Caco-2 (cell line): ENCODE data around the gene UBE2Q1. TPM values are rescaled to one million over a fixed set of nuclear protein-coding genes. Genes with fewer than 3 reads are reported as not detected.

Experiments
- BruUV-seq: library from RNA; stranded (reverse); fragments of 400-500 nt; replicated peaks from 2 replicates; lab custom pipeline; 2021; lab: Mats Ljungman, UMichigan
- CTCF ChIA-PET: fragments of 300-600 bp; sonication (Branson Sonifier 250); formaldehyde crosslinking; loops from one replicate; lab custom pipeline; 2022; ENCODE audit warnings: antibody characterized with exemption; lab: Charles Lee
- POLR2A ChIA-PET: fragments of 300-600 bp; sonication (Branson Sonifier 250); formaldehyde crosslinking; loops from one replicate; lab custom pipeline; 2022; ENCODE audit warnings: antibody characterized with exemption; lab: Charles Lee
- DNase-seq, 2 experiments: peaks; one replicate each; pipeline versions ENCODE4 v3.0.0 to v3.0.0-alpha.2; 2020 to 2022
- H3K27me3 ChIP-seq: replicated peaks from 2 replicates; pipeline ENCODE4 v1.6.0; 2011; ENCODE audit warnings: low read length; ENCODE audit not compliant: control insufficient read depth, insufficient read depth
- H3K36me3 ChIP-seq: 2 replicates; pipeline ENCODE4 v1.5.1; 2011; ENCODE audit warnings: low read length; ENCODE audit not compliant: control insufficient read depth, insufficient read depth
- H3K4me1 ChIP-seq: fragments of 250-450 bp; sonication (Bioruptor Pico); 2 replicates; pipeline ENCODE4 v1.5.1; 2020; ENCODE audit warnings: mild to moderate bottlenecking
- H3K4me3 ChIP-seq: 2 replicates; pipeline ENCODE4 v1.5.1; 2011; ENCODE audit warnings: low read depth, mild to moderate bottlenecking, control low read depth, low read length
- H3K9me3 ChIP-seq: fragments of 250-450 bp; sonication (Bioruptor Pico); 2 replicates; pipeline ENCODE4 v1.5.1; 2020; ENCODE audit warnings: mild to moderate bottlenecking, moderate library complexity
- H3K27ac Mint-ChIP-seq: one replicate; pipeline ENCODE4 v1.8.0; 2022; ENCODE audit warnings: mixed read lengths; ENCODE audit not compliant: unreplicated experiment
- H3K27me3 Mint-ChIP-seq: one replicate; pipeline ENCODE4 v1.8.0; 2022; ENCODE audit warnings: mixed read lengths; ENCODE audit not compliant: insufficient read depth, unreplicated experiment
- H3K36me3 Mint-ChIP-seq: one replicate; pipeline ENCODE4 v1.8.0; 2022; ENCODE audit warnings: mild to moderate bottlenecking, mixed read lengths; ENCODE audit not compliant: insufficient read depth, unreplicated experiment
- H3K4me1 Mint-ChIP-seq: one replicate; pipeline ENCODE4 v1.8.0; 2022; ENCODE audit warnings: low read depth, mixed read lengths; ENCODE audit not compliant: unreplicated experiment
- H3K4me3 Mint-ChIP-seq: one replicate; pipeline ENCODE4 v1.8.0; 2022; ENCODE audit warnings: mild to moderate bottlenecking, moderate library complexity, mixed read lengths; ENCODE audit not compliant: unreplicated experiment
- H3K9me3 Mint-ChIP-seq: one replicate; pipeline ENCODE4 v1.8.0; 2022; ENCODE audit warnings: mixed read lengths; ENCODE audit not compliant: unreplicated experiment
- CTCF ChIP-seq, 2 experiments: fragments of 200-600 bp in 1 of 2; IDR thresholded peaks; 1 replicate in 1 of 2; 2 replicates in 1 of 2; pipeline versions ENCODE4 v1.5.1 to v1.8.0; 2011 to 2022; ENCODE audit warnings: antibody characterized with exemption in 1 of 2, control low read depth in 1 of 2, inconsistent platforms in 1 of 2, low read depth in 1 of 2, low read length in 1 of 2, mild to moderate bottlenecking in 1 of 2, moderate library complexity in 1 of 2; ENCODE audit not compliant: insufficient read depth in 1 of 2, severe bottlenecking in 1 of 2, unreplicated experiment in 1 of 2
- intact Hi-C: fragments of 100-400 bp; cut with micrococcal nuclease; formaldehyde crosslinking; loops from one replicate; pipeline ENCODE4 v1.10.0; 2022; ENCODE audit not compliant: unreplicated experiment
- total RNA-seq: library from RNA; stranded (reverse); gene quantifications from 2 replicates; pipeline ENCODE4 v1.2.3, GENCODE V29; 2022

UBE2Q1 gene
- total RNA-seq, 1 experiment from 2014 or later: 93.2 TPM

- Histone ChIP-seq H3K27me3 (no peaks in the 10 kb centered on the region), H3K9me3 (no peaks in the 10 kb centered on the region), H3K36me3 (0 out of 2 replicates have a peak, but pooled peaks cover 1% of the 10 kb centered on the region), H3K4me1 (no peaks in the 10 kb centered on the region), H3K4me3 (no peak overlapping the region)
- Mint-ChIP-seq H3K9me3 (no peaks in the 10 kb centered on the region), H3K36me3 (peaks cover 65% of the 10 kb centered on the region), H3K4me3 (no peak overlapping the region), H3K27ac (no peak overlapping the region), H3K4me1 (peaks cover 12% of the 10 kb centered on the region), H3K27me3 (no peaks in the 10 kb centered on the region)
- no peak for DNase-seq
- no TSS peak for BruUV-seq
- CTCF ChIA-PET: interaction anchor here (2.6 kb wide), 1 partner anchor 18 kb away, joined by 9 read pairs; no protein-coding TSS in a partner anchor
- no peak for TF ChIP-seq CTCF (IDR thresholded peaks at IDR 0.05; ENCODE audit: insufficient read depth in 1 of 2, low read depth in 1 of 2, low read length in 1 of 2, severe bottlenecking in 1 of 2, unreplicated experiment in 1 of 2)
- intact Hi-C loops: no loop called here
- POLR2A ChIA-PET: no interaction called here
These were observed 19.6 kb upstream of the UBE2Q1 start for GRCh38 chr1:154578058-154578418.

GRCh38 chr1:154577346-154578057 lies 19.0 kb upstream of the UBE2Q1 start:
- Mint-ChIP-seq H3K27ac (no peak overlapping the region), H3K4me3 (no peak overlapping the region), H3K9me3 (no peaks in the 10 kb centered on the region), H3K36me3 (peaks cover 62% of the 10 kb centered on the region), H3K4me1 (peaks cover 12% of the 10 kb centered on the region), H3K27me3 (no peaks in the 10 kb centered on the region)
- DNase-seq: no peak
- CTCF ChIA-PET: interaction anchor here (2.6 kb wide), 1 partner anchor 18 kb away, joined by 9 read pairs; no protein-coding TSS in a partner anchor
- POLR2A ChIA-PET: no interaction called here
- BruUV-seq: no TSS peak
- H3K4me1 ChIP-seq: no peaks in the 10 kb centered on the region
- intact Hi-C loops: no loop called here
- H3K4me3 ChIP-seq: no peak overlapping the region
- no peaks in the 10 kb centered on the region for H3K9me3 ChIP-seq
- no peaks in the 10 kb centered on the region for H3K27me3 ChIP-seq
- TF ChIP-seq CTCF (IDR thresholded peaks at IDR 0.05; ENCODE audit: insufficient read depth in 1 of 2, low read depth in 1 of 2, low read length in 1 of 2, severe bottlenecking in 1 of 2, unreplicated experiment in 1 of 2): no peak
- no peaks in the 10 kb centered on the region for H3K36me3 ChIP-seq

- H3K36me3 ChIP-seq: no peaks in the 10 kb centered on the region
- BruUV-seq: no TSS peak
- ChIA-PET CTCF (interaction anchor here (2.6 kb wide), 1 partner anchor 16 kb away, joined by 9 read pairs; no protein-coding TSS in a partner anchor), POLR2A (no interaction called here)
- intact Hi-C loops: no loop called here
- H3K9me3 ChIP-seq: no peaks in the 10 kb centered on the region
- H3K27ac Mint-ChIP-seq: no peak overlapping the region
- no peaks in the 10 kb centered on the region for H3K27me3 ChIP-seq
- H3K4me3 ChIP-seq: no peak overlapping the region
- H3K36me3 Mint-ChIP-seq: peaks cover 49% of the 10 kb centered on the region
- H3K4me1 ChIP-seq: no peaks in the 10 kb centered on the region
- H3K4me3 Mint-ChIP-seq: peak overlapping the region; percentile 22
- no peaks in the 10 kb centered on the region for H3K9me3 Mint-ChIP-seq
- H3K4me1 Mint-ChIP-seq: peaks cover 12% of the 10 kb centered on the region
- TF ChIP-seq CTCF (IDR thresholded peaks at IDR 0.05; ENCODE audit: insufficient read depth in 1 of 2, low read depth in 1 of 2, low read length in 1 of 2, severe bottlenecking in 1 of 2, unreplicated experiment in 1 of 2): no peak
- DNase-seq: no peak
- peaks cover 4% of the 10 kb centered on the region for H3K27me3 Mint-ChIP-seq
These were observed 17.6 kb upstream of the UBE2Q1 start for GRCh38 chr1:154575951-154576566.
